Measurements from ENCODE around the gene PRDX5.

DNA sequence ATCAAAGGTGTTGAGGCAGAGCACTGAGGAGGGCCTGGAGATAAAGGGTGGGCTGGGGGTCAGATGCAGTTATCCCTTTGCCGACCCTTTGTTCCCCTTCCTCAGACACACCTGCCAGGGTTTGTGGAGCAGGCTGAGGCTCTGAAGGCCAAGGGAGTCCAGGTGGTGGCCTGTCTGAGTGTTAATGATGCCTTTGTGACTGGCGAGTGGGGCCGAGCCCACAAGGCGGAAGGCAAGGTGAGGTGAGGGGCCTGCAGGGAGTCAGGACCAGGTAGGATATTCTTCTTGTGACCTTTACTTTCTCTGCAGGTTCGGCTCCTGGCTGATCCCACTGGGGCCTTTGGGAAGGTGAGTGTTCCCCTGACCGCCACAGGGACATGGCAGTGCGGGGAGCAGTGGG lies 2.6 kb downstream of the PRDX5 start:
- TF ChIP-seq, protein P1, sequence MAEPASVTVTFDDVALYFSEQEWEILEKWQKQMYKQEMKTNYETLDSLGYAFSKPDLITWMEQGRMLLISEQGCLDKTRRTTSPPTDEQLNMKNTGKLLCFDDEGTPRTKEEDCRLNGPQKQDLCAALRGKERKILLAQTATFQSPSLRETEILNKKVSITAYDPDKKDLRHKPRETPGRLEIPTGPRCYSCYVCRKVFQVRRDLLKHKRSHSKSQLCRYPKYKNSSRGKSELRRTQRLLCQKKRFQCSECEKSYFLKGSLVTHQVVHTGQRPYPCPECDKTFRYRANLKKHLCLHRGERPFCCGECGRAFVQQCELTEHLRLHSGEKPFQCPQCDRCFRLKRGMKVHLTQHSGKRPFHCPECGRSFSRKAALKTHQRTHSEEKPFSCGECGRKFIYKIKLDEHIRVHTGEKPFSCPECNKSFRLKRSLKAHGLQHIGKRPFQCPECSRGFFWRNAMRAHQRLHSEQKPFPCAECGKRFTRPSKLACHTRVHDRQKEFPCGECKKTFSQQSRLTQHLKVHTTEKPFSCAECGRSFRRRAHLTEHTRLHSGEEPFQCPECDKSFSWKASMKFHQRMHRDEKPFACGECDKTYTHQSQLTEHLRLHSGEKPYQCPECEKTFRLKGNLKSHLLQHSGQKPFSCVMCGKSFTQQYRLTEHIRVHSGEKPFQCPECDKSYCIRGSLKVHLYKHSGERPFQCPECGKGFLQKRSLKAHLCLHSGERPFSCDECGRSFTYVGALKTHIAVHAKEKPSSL (CRISPR knock-in tag; conservative IDR thresholded peaks at IDR 0.05) = no peak
- no peak for TF ChIP-seq NR2C2 (CRISPR knock-in tag; IDR thresholded peaks at IDR 0.05)
- TF ChIP-seq, protein P2, sequence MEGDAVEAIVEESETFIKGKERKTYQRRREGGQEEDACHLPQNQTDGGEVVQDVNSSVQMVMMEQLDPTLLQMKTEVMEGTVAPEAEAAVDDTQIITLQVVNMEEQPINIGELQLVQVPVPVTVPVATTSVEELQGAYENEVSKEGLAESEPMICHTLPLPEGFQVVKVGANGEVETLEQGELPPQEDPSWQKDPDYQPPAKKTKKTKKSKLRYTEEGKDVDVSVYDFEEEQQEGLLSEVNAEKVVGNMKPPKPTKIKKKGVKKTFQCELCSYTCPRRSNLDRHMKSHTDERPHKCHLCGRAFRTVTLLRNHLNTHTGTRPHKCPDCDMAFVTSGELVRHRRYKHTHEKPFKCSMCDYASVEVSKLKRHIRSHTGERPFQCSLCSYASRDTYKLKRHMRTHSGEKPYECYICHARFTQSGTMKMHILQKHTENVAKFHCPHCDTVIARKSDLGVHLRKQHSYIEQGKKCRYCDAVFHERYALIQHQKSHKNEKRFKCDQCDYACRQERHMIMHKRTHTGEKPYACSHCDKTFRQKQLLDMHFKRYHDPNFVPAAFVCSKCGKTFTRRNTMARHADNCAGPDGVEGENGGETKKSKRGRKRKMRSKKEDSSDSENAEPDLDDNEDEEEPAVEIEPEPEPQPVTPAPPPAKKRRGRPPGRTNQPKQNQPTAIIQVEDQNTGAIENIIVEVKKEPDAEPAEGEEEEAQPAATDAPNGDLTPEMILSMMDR (IDR thresholded peaks at IDR 0.05) = no peak
- TF ChIP-seq, protein P3, sequence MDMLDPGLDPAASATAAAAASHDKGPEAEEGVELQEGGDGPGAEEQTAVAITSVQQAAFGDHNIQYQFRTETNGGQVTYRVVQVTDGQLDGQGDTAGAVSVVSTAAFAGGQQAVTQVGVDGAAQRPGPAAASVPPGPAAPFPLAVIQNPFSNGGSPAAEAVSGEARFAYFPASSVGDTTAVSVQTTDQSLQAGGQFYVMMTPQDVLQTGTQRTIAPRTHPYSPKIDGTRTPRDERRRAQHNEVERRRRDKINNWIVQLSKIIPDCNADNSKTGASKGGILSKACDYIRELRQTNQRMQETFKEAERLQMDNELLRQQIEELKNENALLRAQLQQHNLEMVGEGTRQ (CRISPR knock-in tag; IDR thresholded peaks at IDR 0.05) = no peak
- no peak for TF ChIP-seq FOXP1 (CRISPR knock-in tag; IDR thresholded peaks at IDR 0.05; ENCODE audit: borderline replicate concordance)
- TF ChIP-seq, protein P4, sequence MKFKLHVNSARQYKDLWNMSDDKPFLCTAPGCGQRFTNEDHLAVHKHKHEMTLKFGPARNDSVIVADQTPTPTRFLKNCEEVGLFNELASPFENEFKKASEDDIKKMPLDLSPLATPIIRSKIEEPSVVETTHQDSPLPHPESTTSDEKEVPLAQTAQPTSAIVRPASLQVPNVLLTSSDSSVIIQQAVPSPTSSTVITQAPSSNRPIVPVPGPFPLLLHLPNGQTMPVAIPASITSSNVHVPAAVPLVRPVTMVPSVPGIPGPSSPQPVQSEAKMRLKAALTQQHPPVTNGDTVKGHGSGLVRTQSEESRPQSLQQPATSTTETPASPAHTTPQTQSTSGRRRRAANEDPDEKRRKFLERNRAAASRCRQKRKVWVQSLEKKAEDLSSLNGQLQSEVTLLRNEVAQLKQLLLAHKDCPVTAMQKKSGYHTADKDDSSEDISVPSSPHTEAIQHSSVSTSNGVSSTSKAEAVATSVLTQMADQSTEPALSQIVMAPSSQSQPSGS (CRISPR knock-in tag; IDR thresholded peaks at IDR 0.05; ENCODE audit: borderline replicate concordance, low read depth) = no peak
- no peak for TF ChIP-seq CREB1 (CRISPR knock-in tag; IDR thresholded peaks at IDR 0.05)
- no peak for TF ChIP-seq KAT7 (CRISPR knock-in tag; IDR thresholded peaks at IDR 0.05; ENCODE audit: borderline replicate concordance)
- TF ChIP-seq ZNF232 (CRISPR knock-in tag; IDR thresholded peaks at IDR 0.05) = no peak
- TF ChIP-seq NR3C1 (CRISPR knock-in tag; conservative IDR thresholded peaks at IDR 0.05; ENCODE audit: low read depth) = no peak
- TF ChIP-seq ZNF138 (CRISPR knock-in tag; conservative IDR thresholded peaks at IDR 0.05) = no peak
- TF ChIP-seq, protein P5, sequence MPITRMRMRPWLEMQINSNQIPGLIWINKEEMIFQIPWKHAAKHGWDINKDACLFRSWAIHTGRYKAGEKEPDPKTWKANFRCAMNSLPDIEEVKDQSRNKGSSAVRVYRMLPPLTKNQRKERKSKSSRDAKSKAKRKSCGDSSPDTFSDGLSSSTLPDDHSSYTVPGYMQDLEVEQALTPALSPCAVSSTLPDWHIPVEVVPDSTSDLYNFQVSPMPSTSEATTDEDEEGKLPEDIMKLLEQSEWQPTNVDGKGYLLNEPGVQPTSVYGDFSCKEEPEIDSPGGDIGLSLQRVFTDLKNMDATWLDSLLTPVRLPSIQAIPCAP (CRISPR knock-in tag; IDR thresholded peaks at IDR 0.05) = no peak
